C4-2B (cell line): ENCODE results near the gene MYL1.

ENCODE experiments used
- H3K27ac ChIP-seq: fragments of 450-650 bp; 2 replicates; pipeline ENCODE4 v1.5.1; 2017
- CTCF ChIP-seq: fragments of 450-650 bp; conservative IDR thresholded peaks from 2 replicates; pipeline ENCODE4 v1.5.1; 2017; ENCODE audit warnings: mild to moderate bottlenecking
- ZFX ChIP-seq: fragments of 450-650 bp; IDR thresholded peaks from 2 replicates; pipeline ENCODE4 v1.6.1; 2017

Gene MYL1

GRCh38 chr2:210252699-210253606, 62.0 kb downstream of the MYL1 start:
- no peak for TF ChIP-seq ZFX
- no peak for TF ChIP-seq CTCF

GRCh38 chr2:210250622-210251021, 64.4 kb downstream of the MYL1 start:
- TF ChIP-seq ZFX (no peak), CTCF (no peak)

More at GRCh38 chr2:210252699-210253606, 62.0 kb downstream of the MYL1 start:
- no peak overlapping the region for H3K27ac ChIP-seq

More at GRCh38 chr2:210250622-210251021, 64.4 kb downstream of the MYL1 start:
- H3K27ac ChIP-seq = no peak overlapping the region
